Pancreas (tissue), 10 donors: Measurements from ENCODE around the gene SLC5A1. TPM values are rescaled to one million over a fixed set of nuclear protein-coding genes. Genes with fewer than 3 reads are reported as not detected.
"Not testable (repeated sequence)": the region's sequence is repeated elsewhere in the genome, so short reads cannot be mapped to it uniquely, and the experiment has no call there.

ENCODE experiments used
- ATAC-seq, 4 donors: fragments of 200-7000 bp; cut with Tn5 transposase; one replicate each; pipeline versions ENCODE4 v1.8.0 to v1.9.1; 2020; ENCODE audit warnings: mild to moderate bottlenecking in 4 of 4, moderate library complexity in 4 of 4
- DNase-seq, 6 donors: peaks; one replicate each; pipeline ENCODE4 v3.0.0-alpha.2; 2020
- FAIRE-seq: peaks from 2 replicates; lab custom pipeline; 2012; peaks lifted over from hg19 to GRCh38; lab: Jason Lieb, UNC
- H3K27ac ChIP-seq, 4 donors: fragments of 200-600 bp; sonication (generic); 1 replicate in 3 of 4; 2 replicates in 1 of 4; pipeline versions ENCODE4 v1.5.0 to v1.8.0; 2020
- H3K27me3 ChIP-seq, 4 donors: fragments of 200-600 bp; one replicate each; pipeline ENCODE4 v1.8.0; 2021
- H3K36me3 ChIP-seq, 3 donors: fragments of 200-600 bp; sonication (generic) in 1 of 3; one replicate each; pipeline versions ENCODE4 v1.5.0 to v1.8.0; 2020 to 2021
- H3K4me1 ChIP-seq, 3 donors: fragments of 200-600 bp; one replicate each; pipeline ENCODE4 v1.8.0; 2021
- H3K4me3 ChIP-seq, 4 donors: fragments of 200-600 bp; sonication (generic) in 2 of 4; one replicate each; pipeline versions ENCODE4 v1.5.0 to v1.8.0; 2020 to 2021
- H3K9me3 ChIP-seq, 4 donors: fragments of 200-600 bp; one replicate each; pipeline ENCODE4 v1.8.0; 2021
- WGBS, 2 donors: extraction: QIAGEN DNeasy Blood & Tissue Kit; methylation state at CpG; one replicate each; pipeline ENCODE4 v1.1.7; 2013; 5-methylcytosine and 5-hydroxymethylcytosine counted together
- intact Hi-C, 3 donors: fragments of 100-400 bp; cut with DNase I; formaldehyde crosslinking; loops; one replicate each; pipeline versions ENCODE4 v1.11.1 to v1.14.2; 2022
- polyA plus RNA-seq, 2 donors: library from polyadenylated mRNA; stranded (reverse); fragments of 200-250 nt; gene quantifications; one replicate each; pipeline ENCODE4 v1.2.3, GENCODE V29; 2013
- total RNA-seq, 6 donors: library from RNA; stranded (reverse); fragmentation: NEBNext Ultra II Directional in 4 of 6; extraction: Animal tissue kit (Norgen Biotek cat#: 25700) in 4 of 6; gene quantifications; one replicate each; pipeline versions ENCODE4 v1.2.1 to v1.2.4, GENCODE V29; 2021 to 2023
- TF ChIP-seq, protein P1 (sequence below), 4 donors: fragments of 200-600 bp; sonication (generic) in 3 of 4; IDR thresholded peaks; one replicate each; pipeline versions ENCODE4 v1.5.0 to v1.8.0; 2021; ENCODE audit warnings: antibody characterized with exemption in 4 of 4
- donor health status: healthy with polysubstance abuse.
- donor health status: DM: no; HTN: no; CAD: no; lungs with moderate emphysema.
- donor health status: DM: no; HTN: no; CAD: no.
- donor health status: control.
- donor health status: control.
- donor health status: Bipolar disorder and iron deficiency.
- donor health status: DM: yes; HTN: yes; CAD: no.
- donor health status: DM: no; HTN: no; CAD: no.
- donor health status: DM: no; HTN: no; CAD: no.
- donor health status: DM: yes; HTN: yes; CAD: no.

Gene SLC5A1
- total and polyA plus RNA-seq, 8 donors: 0.51 to 5.9 (median 2.6) TPM

DNA sequence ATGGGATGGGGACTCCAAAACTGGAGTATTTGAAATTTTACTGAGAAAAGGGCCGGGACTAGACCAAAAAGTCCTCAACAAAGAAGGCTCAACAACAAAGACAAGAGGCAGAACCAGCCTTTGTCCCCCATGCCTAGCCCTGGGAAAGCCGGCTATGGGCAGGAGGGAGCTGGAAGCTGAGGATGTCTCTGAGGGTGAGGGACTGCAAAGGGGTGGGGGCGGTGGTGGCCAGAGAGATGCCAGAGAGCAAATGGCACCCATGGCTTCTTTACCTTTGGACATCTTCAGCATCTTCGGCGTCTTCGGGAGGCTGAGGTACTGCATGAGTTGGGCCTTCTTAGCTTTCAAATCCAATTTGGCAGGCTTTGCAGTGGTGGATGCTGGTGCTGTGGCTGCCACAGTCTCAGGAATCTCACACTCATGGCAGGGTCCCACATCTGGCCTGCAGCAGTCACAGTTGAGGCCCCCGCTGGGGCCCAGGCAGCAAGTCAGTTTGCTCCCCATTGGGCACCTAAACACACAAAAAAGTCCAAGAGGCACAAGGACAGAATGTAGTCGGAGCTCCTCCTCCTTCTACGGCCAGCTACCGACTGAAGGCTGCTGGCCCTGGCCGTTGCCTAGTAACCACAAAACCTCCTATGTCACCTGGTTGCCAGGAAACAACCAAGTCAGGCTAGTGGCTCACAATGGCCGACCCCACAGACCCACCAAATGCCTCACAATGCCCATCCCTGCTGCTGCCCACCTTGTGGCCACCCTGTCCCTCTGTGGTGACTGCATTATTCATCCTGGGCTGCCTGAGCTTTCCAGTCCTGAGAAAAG is 115.9 kb downstream of the SLC5A1 start, which contains the start of gene C22orf42:
C22orf42 (minus strand) TSS at position 592 of the 822 bp plus-strand sequence; CDS start at position 504, 88 bp downstream.
- Histone ChIP-seq H3K4me3 (no peak within 1 kb of the TSS), H3K27ac (no peak within 1 kb of the TSS), H3K27me3 (peaks cover 0 to 4% (median 0%) of the 10 kb centered on the region in 4 donors), H3K4me1 (no peaks in the 10 kb centered on the region), H3K9me3 (no peaks in the 10 kb centered on the region), H3K36me3 (no peaks in the 10 kb centered on the region)
- FAIRE-seq (no peak), DNase-seq (no peak), ATAC-seq (peak in 2 of 4 donors; percentile 74)
- TF ChIP-seq, protein P1, sequence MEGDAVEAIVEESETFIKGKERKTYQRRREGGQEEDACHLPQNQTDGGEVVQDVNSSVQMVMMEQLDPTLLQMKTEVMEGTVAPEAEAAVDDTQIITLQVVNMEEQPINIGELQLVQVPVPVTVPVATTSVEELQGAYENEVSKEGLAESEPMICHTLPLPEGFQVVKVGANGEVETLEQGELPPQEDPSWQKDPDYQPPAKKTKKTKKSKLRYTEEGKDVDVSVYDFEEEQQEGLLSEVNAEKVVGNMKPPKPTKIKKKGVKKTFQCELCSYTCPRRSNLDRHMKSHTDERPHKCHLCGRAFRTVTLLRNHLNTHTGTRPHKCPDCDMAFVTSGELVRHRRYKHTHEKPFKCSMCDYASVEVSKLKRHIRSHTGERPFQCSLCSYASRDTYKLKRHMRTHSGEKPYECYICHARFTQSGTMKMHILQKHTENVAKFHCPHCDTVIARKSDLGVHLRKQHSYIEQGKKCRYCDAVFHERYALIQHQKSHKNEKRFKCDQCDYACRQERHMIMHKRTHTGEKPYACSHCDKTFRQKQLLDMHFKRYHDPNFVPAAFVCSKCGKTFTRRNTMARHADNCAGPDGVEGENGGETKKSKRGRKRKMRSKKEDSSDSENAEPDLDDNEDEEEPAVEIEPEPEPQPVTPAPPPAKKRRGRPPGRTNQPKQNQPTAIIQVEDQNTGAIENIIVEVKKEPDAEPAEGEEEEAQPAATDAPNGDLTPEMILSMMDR (IDR thresholded peaks at IDR 0.05): no peak
- 48 to 54% methylated on average over 12 of the region's 12 CpGs for WGBS, 2 donors
- intact Hi-C loops: no loop called here

DNA sequence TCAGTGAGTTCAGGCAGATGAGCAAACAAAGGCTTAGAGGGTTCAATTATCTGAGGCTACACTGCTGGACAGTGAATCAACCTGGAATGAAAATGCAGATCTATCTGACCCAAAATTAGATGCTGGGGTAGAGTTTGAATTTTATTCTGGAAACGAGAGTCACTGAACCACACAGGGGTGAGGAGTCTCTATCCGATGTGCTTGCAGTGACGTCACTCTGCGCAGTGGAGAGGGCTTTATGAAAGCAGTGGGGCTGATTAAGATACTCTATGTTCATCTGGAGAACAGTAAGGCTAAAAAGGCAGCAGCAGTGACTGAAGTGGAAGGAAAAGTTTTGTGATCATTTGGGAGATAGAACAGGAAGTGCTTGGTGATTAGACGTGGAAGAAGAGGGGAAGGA is 117.3 kb downstream of the SLC5A1 start:
- H3K9me3 ChIP-seq, H3K4me1 ChIP-seq, DNase-seq, H3K4me3 ChIP-seq, ATAC-seq, intact Hi-C loops, H3K36me3 ChIP-seq, H3K27ac ChIP-seq, H3K27me3 ChIP-seq, FAIRE-seq: not testable (repeated sequence)
- WGBS, 2 donors: 57 to 67% methylated on average over 5 of the region's 5 CpGs

Other genes with a start within 250 kb of the SLC5A1 start
- 100 to 1,000 TPM in 1 of 6 donors, 10 to 100 TPM in 5; 40.2 to 106 (median 48.0) TPM for gene YWHAH, start 98.7 kb upstream of the SLC5A1 start, total RNA-seq
- gene YWHAH, start 98.7 kb upstream of the SLC5A1 start, polyA plus RNA-seq: 10 to 100 TPM; 41.3 to 62.2 TPM
- gene C22orf42, start 116.0 kb downstream of the SLC5A1 start, total RNA-seq: 1 to 10 TPM in 1 of 6 donors, under 1 TPM in 3, not detected in 2; 0.31 to 1.0 (median 0.72) TPM
- gene C22orf42, start 116.0 kb downstream of the SLC5A1 start, polyA plus RNA-seq: 1 to 10 TPM; 1.4 to 9.2 TPM
- under 1 TPM in 1 of 6 donors, not detected in 5; 0.08 TPM for gene RFPL2, start 161.8 kb downstream of the SLC5A1 start, total RNA-seq
- 1 to 10 TPM in 1 of 2 donors, under 1 TPM in 1; 0.19 to 1.5 TPM for gene RFPL2, start 161.8 kb downstream of the SLC5A1 start, polyA plus RNA-seq
- under 1 TPM; 0.12 to 0.69 (median 0.22) TPM for gene SLC5A4, start 212.1 kb downstream of the SLC5A1 start, total RNA-seq
- gene SLC5A4, start 212.1 kb downstream of the SLC5A1 start, polyA plus RNA-seq: under 1 TPM; 0.19 to 0.56 TPM